Islet of Langerhans (tissue), 1 donor: ENCODE measurements around the gene SDHA.
"Not testable (repeated sequence)": the region's sequence is repeated elsewhere in the genome, so short reads cannot be mapped to it uniquely, and the experiment has no call there.

Experiments
- FAIRE-seq: peaks from one replicate; lab custom pipeline; 2011; peaks lifted over from hg19 to GRCh38; lab: Jason Lieb, UNC

Gene SDHA

GRCh38 chr5:222951-223715, 5.0 kb downstream of the SDHA start:
- FAIRE-seq, result not testable (repeated sequence)

GRCh38 chr5:223791-224190, 5.7 kb downstream of the SDHA start:
- FAIRE-seq, result no peak

- FAIRE-seq, result no peak
These were observed 7.2 kb downstream of the SDHA start for GRCh38 chr5:225334-225733.

GRCh38 chr5:227375-227774, 9.3 kb downstream of the SDHA start:
- FAIRE-seq, result not testable (repeated sequence)

GRCh38 chr5:228886-229285, 10.8 kb downstream of the SDHA start:
- FAIRE-seq, result no peak

GRCh38 chr5:230711-231110, 12.6 kb downstream of the SDHA start:
- FAIRE-seq, result no peak

GRCh38 chr5:231661-232060, 13.5 kb downstream of the SDHA start:
- no peak for FAIRE-seq

GRCh38 chr5:233426-233825, 15.3 kb downstream of the SDHA start:
- not testable (repeated sequence) for FAIRE-seq

- no peak for FAIRE-seq
These were observed 16.3 kb downstream of the SDHA start for GRCh38 chr5:234450-234849.

GRCh38 chr5:235527-235926, 17.4 kb downstream of the SDHA start:
- FAIRE-seq, result not testable (repeated sequence)

- FAIRE-seq, result not testable (repeated sequence)
These were observed 19.8 kb downstream of the SDHA start for GRCh38 chr5:237931-238330.

GRCh38 chr5:240550-240949, 22.4 kb downstream of the SDHA start:
- FAIRE-seq, result not testable (repeated sequence)

GRCh38 chr5:241045-241669, 23.0 kb downstream of the SDHA start:
- not testable (repeated sequence) for FAIRE-seq

GRCh38 chr5:243683-244367, 25.7 kb downstream of the SDHA start:
- FAIRE-seq, result not testable (repeated sequence)

- not testable (repeated sequence) for FAIRE-seq
These were observed 27.6 kb downstream of the SDHA start for GRCh38 chr5:245717-246116.

GRCh38 chr5:250396-250795, 32.3 kb downstream of the SDHA start:
- FAIRE-seq, result not testable (repeated sequence)

GRCh38 chr5:251016-251415, 32.9 kb downstream of the SDHA start:
- not testable (repeated sequence) for FAIRE-seq

- FAIRE-seq, result not testable (repeated sequence)
These were observed 33.4 kb downstream of the SDHA start for GRCh38 chr5:251538-251937.

GRCh38 chr5:251975-252374, 33.9 kb downstream of the SDHA start:
- not testable (repeated sequence) for FAIRE-seq

GRCh38 chr5:252546-252945, 34.4 kb downstream of the SDHA start:
- no peak for FAIRE-seq

GRCh38 chr5:254322-254721, 36.2 kb downstream of the SDHA start:
- not testable (repeated sequence) for FAIRE-seq

- FAIRE-seq, result not testable (repeated sequence)
These were observed 37.0 kb downstream of the SDHA start for GRCh38 chr5:255116-255515.

GRCh38 chr5:256347-256746, 38.2 kb downstream of the SDHA start:
- not testable (repeated sequence) for FAIRE-seq
